HFFc6 (cell line): ENCODE results near the gene COL9A1. TPM values are rescaled to one million over a fixed set of nuclear protein-coding genes. Genes with fewer than 3 reads are reported as not detected.
"Not testable (repeated sequence)": the region's sequence is repeated elsewhere in the genome, so short reads cannot be mapped to it uniquely, and the experiment has no call there.

Experiments
- DNase-seq: peaks from one replicate; pipeline ENCODE4 v3.0.0-alpha.2; 2018
- H3K27ac Mint-ChIP-seq: 2 replicates; pipeline ENCODE4 v1.8.0; 2020; ENCODE audit warnings: mild to moderate bottlenecking, mixed read lengths
- H3K27me3 Mint-ChIP-seq: 2 replicates; pipeline ENCODE4 v1.8.0; 2021; ENCODE audit warnings: mild to moderate bottlenecking, moderate library complexity, mixed read lengths; ENCODE audit not compliant: insufficient read depth
- H3K36me3 Mint-ChIP-seq: 2 replicates; pipeline ENCODE4 v1.8.0; 2021; ENCODE audit warnings: low read depth, mixed read lengths
- H3K4me1 Mint-ChIP-seq: 2 replicates; pipeline ENCODE4 v1.8.0; 2020; ENCODE audit warnings: low read depth, mixed read lengths
- H3K4me3 Mint-ChIP-seq: 2 replicates; pipeline ENCODE4 v1.8.0; 2020; ENCODE audit warnings: mild to moderate bottlenecking, moderate library complexity, mixed read lengths
- H3K9me3 Mint-ChIP-seq: 2 replicates; pipeline ENCODE4 v1.8.0; 2020; ENCODE audit warnings: mild to moderate bottlenecking, mixed read lengths
- long read RNA-seq: library from polyadenylated mRNA; unstranded; transcript quantifications from one replicate; pipeline ENCODE4 v2.0.0, GENCODE V29; 2019
- total RNA-seq, 6 experiments: library from RNA; stranded (reverse); fragmentation: NEBNext Ultra II Directional; extraction: Animal tissue kit (Norgen Biotek cat#: 25700); gene quantifications; 2 replicates in 1 of 6; 3 replicates in 5 of 6; pipeline ENCODE4 v1.2.3, GENCODE V29; 2021
- TF ChIP-seq, protein P1 (sequence below): fragments of 200-600 bp; sonication (generic); IDR thresholded peaks from 2 replicates; pipeline ENCODE4 v1.5.0; 2021; ENCODE audit warnings: antibody characterized with exemption, mild to moderate bottlenecking

COL9A1 gene
- total RNA-seq = not detected
- long read RNA-seq = 0 reads

DNA sequence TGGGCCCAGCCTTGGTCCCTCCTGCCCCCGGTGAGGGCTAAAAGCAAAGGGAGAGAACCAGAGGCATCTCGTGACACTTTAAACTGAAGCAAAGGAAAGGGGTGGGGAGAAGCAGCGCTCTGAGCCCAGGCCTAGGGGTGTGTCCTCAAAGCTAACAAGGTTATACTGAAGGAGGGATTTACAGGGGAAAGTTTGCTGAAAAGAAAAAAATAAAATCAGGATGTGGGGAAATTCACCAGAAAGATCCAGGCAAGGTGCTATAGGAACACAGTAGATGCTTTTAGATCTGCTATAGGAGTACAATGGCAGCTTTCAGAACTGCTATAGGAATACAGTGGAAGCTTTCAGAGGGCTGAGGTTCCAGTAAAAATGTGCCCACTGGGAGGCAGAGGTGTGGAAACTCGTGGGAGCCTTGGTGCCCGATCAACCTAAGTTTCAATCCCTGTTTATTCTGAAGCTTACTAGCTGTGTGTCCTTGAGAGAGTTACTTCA lies at the start of gene COL9A1:
Gene COL9A1, minus strand, starts transcription at position 51 of the 492 bp plus-strand sequence. CDS start 160 bp downstream, outside the sequence.
- TF ChIP-seq, protein P1, sequence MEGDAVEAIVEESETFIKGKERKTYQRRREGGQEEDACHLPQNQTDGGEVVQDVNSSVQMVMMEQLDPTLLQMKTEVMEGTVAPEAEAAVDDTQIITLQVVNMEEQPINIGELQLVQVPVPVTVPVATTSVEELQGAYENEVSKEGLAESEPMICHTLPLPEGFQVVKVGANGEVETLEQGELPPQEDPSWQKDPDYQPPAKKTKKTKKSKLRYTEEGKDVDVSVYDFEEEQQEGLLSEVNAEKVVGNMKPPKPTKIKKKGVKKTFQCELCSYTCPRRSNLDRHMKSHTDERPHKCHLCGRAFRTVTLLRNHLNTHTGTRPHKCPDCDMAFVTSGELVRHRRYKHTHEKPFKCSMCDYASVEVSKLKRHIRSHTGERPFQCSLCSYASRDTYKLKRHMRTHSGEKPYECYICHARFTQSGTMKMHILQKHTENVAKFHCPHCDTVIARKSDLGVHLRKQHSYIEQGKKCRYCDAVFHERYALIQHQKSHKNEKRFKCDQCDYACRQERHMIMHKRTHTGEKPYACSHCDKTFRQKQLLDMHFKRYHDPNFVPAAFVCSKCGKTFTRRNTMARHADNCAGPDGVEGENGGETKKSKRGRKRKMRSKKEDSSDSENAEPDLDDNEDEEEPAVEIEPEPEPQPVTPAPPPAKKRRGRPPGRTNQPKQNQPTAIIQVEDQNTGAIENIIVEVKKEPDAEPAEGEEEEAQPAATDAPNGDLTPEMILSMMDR = no peak
- H3K9me3 Mint-ChIP-seq = no peaks in the 10 kb centered on the region
- H3K36me3 Mint-ChIP-seq = no peaks in the 10 kb centered on the region
- no peak within 1 kb of the TSS for H3K4me3 Mint-ChIP-seq
- H3K27ac Mint-ChIP-seq = no peak within 1 kb of the TSS
- DNase-seq = no peak
- peaks cover 25% of the 10 kb centered on the region for H3K27me3 Mint-ChIP-seq
- H3K4me1 Mint-ChIP-seq = no peaks in the 10 kb centered on the region

DNA sequence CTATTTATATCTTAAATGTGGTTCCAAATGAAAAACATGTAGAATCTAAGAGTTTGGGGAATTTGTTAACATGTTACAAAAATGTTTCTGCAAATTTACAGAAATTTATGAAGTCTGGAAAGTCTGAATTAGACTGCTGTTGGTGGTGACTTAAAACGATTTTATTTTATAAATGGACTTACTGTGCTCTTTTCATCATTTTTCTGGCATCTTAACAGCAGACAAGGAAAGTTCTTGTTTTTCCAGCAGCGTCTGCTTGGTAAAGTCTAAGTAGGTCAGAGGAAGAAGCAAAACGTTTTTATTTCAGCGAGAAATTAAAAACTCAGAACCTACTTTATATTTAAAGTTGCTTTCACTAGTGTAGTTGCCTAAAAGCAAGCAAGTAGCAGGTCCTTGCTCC lies 48.6 kb upstream of the COL9A1 start:
- peaks cover 15% of the 10 kb centered on the region for H3K27me3 Mint-ChIP-seq
- TF ChIP-seq, protein P1 = no peak
- DNase-seq = no peak
- H3K4me1 Mint-ChIP-seq = no peaks in the 10 kb centered on the region
- H3K27ac Mint-ChIP-seq = no peak overlapping the region
- no peaks in the 10 kb centered on the region; the same call in 1 of the 2 replicates for H3K9me3 Mint-ChIP-seq
- H3K36me3 Mint-ChIP-seq = no peaks in the 10 kb centered on the region
- no peak overlapping the region for H3K4me3 Mint-ChIP-seq

DNA sequence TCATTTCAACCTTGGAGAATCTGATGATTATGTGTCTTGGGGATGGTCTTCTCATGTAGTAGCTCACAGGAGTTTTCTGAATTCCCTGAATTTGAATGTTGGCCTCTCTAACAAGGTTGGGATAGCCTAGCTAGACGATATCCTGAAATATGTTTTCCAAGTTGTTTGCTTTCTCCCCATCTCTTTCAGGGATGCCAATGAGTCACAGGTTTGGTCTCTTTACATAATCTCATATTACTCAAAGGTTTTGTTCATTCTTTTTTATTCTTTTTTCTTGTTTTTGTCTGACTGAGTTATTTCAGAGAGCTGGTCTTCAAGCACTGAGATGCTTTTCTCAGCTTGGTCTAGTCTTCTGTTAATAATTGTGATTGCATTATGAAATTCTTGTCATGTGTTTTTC lies 42.7 kb upstream of the COL9A1 start:
- Mint-ChIP-seq H3K27me3 (peaks cover 9% of the 10 kb centered on the region; the same call in 1 of the 2 replicates), H3K4me3 (no peak overlapping the region), H3K4me1 (no peaks in the 10 kb centered on the region), H3K9me3 (no peaks in the 10 kb centered on the region; the same call in 1 of the 2 replicates), H3K27ac (no peak overlapping the region), H3K36me3 (no peaks in the 10 kb centered on the region)
- TF ChIP-seq, protein P1 = no peak
- no peak for DNase-seq

DNA sequence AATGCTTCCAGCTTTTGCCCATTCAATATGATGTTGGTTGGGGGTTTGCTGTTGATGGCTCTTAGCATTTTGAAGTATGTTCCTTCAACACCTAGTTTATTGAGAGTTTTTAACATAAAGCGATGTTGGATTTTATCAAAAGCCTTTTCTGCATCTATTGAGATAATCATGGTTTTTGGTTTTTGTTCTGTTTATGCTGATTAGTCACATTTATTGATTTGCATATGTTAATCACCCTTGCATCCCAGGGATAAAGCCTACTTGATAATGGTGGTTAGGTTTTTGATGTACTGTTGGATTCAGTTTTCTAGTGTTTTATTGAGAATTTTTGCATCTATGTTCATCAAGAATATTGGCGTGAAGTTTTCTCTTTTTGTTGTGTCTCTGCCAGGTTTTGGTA lies 40.4 kb upstream of the COL9A1 start:
- TF ChIP-seq, protein P1 = no peak

DNA sequence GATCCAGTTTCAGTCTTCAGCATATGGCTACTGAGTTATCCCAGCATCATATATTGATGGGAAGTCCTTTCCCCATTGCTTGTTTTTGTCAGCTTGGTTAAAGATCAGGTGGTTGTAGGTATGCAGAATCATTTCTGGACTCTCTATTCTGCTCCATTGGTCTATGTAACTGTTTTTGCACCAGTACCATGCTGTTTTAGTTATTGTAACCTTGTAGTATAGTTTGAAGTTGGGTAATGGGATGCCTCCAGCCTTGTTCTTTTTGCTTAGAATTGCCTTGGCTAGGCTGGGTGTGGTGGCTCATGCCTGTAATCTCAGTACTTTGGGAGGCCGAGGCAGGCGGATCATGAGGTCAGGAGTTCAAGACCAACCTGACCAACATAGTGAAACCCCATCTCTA lies 36.9 kb upstream of the COL9A1 start:
- H3K9me3 Mint-ChIP-seq, DNase-seq, H3K4me3 Mint-ChIP-seq, H3K27ac Mint-ChIP-seq, H3K4me1 Mint-ChIP-seq, H3K36me3 Mint-ChIP-seq: not testable (repeated sequence)
- H3K27me3 Mint-ChIP-seq = peaks cover 14% of the 10 kb centered on the region

More for the DNA sequence above, 40.4 kb upstream of the COL9A1 start:
- H3K4me1 Mint-ChIP-seq = no peaks in the 10 kb centered on the region
- no peak for DNase-seq
- no peak overlapping the region for H3K4me3 Mint-ChIP-seq
- no peaks in the 10 kb centered on the region; the same call in 1 of the 2 replicates for H3K9me3 Mint-ChIP-seq
- H3K36me3 Mint-ChIP-seq = no peaks in the 10 kb centered on the region
- H3K27me3 Mint-ChIP-seq = peaks cover 9% of the 10 kb centered on the region; the same call in 1 of the 2 replicates
- H3K27ac Mint-ChIP-seq = no peak overlapping the region

DNA sequence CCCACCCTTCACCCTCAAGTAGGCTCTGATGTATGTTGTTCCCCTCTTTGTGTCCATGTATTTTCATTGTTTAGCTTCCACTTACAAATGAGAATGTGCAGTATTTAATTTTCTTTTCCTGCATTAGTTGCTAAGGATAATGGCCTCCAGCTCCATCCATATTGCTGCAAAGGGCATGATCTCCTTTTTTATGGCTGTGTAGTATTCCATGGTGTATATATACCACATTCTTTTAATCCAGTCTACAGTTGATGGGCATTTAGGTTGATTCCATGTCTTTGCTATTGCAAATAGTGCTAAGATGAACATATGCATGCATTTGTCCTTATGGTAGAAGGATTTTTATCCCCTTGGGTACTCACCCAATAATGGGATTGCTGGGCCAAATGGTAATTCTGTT lies 35.9 kb upstream of the COL9A1 start:
- Mint-ChIP-seq H3K4me1 (no peaks in the 10 kb centered on the region), H3K36me3 (no peaks in the 10 kb centered on the region), H3K9me3 (no peaks in the 10 kb centered on the region), H3K27me3 (peaks cover 16% of the 10 kb centered on the region), H3K27ac (no peak overlapping the region), H3K4me3 (no peak overlapping the region)
- no peak for DNase-seq
- TF ChIP-seq, protein P1 = no peak
